SU-DHL-6 (cell line): Measurements from ENCODE around the gene WDR38.

ENCODE experiments used
- CTCF ChIP-seq: fragments of 200-600 bp; sonication (generic); IDR thresholded peaks from one replicate; pipeline ENCODE4 v1.5.1; 2017; ENCODE audit warnings: antibody characterized with exemption, mild to moderate bottlenecking, low read length, moderate library complexity; ENCODE audit not compliant: insufficient read depth, poor library complexity, severe bottlenecking
- EZH2phosphoT487 ChIP-seq: fragments of 200-600 bp; sonication (generic), shearing (Covaris generic); conservative IDR thresholded peaks from 2 replicates; pipeline ENCODE4 v1.6.1; 2018; ENCODE audit warnings: mild to moderate bottlenecking, antibody characterized with exemption, low read length, moderate library complexity, mixed read lengths

DNA sequence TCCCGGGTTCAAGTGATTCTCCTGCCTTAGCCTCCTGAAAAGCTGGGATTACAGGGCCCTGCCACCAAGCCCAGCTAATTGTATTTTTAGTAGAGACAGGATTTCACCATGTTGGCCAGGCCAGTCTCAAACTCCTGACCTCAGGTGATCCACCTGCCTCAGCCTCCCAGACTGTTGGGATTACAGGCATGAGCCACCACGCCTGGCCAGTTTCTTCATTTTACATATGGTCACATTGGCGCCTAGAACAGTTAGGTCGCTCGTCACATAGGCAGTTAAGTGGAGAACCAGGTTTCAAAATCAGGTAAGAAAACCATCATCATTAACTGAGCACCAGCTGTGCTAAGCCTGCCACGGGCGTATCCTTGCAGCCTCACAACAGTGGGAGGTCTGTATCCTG, 40.2 kb upstream of the WDR38 start:
- no peak for TF ChIP-seq CTCF
- no peak for TF ChIP-seq EZH2phosphoT487
